M059J (cell line): ENCODE measurements around the gene ACP7. TPM values are rescaled to one million over a fixed set of nuclear protein-coding genes. Genes with fewer than 3 reads are reported as not detected.
"Not testable (repeated sequence)": the region's sequence is repeated elsewhere in the genome, so short reads cannot be mapped to it uniquely, and the experiment has no call there.

Experiments used
- DNase-seq: peaks from one replicate; pipeline ENCODE4 v3.0.0-alpha.2; 2012; ENCODE audit warnings: low read depth
- total RNA-seq: library from RNA; depleted of rRNA; stranded (reverse); fragments of >200 nt; shearing (Covaris generic); gene quantifications from 2 replicates; pipeline ENCODE4 v1.2.3, GENCODE V29; 2014

ACP7 gene
- total RNA-seq, 1 experiment from 2014 or later = 0.89 TPM

DNA sequence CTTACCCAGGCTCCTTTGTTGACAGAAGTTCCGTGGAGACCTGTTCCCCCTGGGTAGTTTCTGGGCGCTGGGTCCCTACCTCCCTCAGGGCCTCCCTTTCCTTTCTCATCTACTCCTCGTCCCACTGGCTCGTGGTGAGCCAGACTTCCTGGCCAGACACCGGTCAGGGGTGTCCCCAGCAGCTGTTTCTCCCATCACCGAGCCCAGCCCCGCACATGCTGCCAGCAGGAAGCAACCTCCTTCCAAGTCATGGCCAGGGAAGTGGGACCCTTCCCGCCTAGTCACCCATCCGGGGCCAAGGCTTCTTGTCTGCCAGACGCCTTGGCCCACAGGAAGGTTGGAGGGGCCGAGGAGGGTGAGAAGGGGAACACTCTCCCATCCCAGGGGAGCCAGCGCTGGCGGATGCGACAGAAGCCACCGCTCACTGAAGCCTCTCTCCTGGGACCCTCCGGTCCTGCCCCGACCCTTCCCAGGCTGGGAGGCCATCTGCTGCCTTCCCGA, 47.1 kb downstream of the ACP7 start:
- no peak for DNase-seq

DNA sequence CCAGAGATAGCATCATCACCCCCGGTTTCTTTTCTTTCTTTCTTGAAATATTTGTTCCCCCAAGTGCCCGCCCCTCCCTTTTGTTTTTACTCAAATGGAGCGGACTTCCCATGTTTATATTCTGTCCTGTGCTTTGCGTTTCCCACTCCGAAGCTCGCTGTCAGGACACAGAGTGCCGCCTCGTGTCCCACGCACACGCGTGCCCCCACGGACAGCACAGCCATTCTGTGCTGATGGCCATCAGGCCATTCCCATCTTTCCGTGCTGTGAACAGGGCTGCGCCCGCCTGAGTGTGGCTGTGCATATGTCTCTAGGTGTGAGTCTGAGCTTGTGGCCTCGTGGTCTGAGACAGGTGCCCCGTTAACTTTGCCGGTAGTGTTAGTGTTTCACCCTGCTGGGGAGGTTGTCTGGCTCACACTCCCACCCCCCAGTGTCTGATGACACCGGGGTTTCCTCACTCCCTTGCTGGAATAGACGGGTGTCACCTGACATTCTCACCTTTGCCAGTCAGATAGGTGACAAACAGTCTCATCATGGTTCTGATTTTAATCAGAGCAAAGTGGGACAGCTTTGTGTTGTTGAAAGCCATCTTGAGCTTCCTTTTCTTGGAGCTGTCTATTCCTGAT, 48.3 kb downstream of the ACP7 start:
- DNase-seq = no peak

DNA sequence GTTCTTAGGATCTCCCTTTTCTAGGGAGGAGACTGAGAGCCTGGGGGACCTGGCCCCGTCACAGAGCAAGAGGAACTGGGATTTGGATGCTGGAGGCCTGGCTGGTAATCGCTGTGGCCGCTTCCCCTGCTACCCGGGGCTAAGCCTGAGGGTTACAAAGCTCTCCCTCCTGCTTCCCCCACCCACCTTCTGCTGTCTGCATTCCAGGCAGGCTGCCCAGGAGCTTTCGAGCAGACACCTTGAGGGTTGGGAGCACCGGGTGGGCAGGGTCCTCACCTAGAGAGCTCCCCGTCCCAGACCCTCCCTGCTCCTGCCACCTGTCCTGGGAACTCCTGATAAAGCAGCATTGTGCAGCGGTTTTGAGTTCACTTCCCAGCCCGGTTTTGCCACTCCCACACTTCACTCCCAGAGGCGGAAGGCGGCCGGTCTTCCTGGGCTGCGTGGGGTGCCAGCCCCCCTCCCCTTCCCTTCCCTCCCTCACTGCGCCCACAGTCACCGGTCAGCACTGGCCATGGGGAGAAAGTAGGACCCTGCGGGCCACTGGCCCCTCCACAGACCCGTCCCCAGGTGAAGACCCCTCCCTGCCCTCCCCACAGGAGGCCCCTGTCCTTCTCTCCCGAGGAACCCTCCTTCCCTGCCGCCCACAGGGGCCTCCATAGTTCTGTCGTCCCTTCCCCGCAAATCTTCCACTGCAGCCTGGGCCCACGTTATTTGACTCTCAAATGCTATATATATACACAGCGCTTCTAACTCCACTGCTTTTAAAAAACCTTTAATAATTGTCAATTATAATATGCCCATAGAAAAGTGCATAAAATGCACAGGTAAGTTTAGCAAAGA, 49.5 kb downstream of the ACP7 start:
- no peak for DNase-seq

DNA sequence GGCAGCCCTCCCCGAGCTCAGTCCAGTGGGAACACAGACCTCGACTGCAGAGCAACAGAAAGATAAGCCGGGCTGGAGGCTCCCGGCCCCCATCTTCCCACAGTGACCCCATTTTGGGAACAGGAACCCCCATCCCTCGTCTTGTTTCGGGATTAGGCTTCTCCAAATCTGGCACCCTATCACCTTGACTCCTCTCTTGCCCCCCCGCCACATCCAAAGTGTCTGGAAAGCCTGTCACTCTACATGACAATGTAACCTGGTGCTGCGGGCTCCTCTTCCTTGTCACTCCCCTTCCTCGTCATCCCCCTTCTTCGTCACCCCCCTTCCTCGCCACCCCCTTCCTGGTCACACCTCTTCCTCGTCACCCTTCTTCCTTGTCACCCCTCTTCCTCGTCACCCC, 51.5 kb downstream of the ACP7 start:
- DNase-seq = no peak

DNA sequence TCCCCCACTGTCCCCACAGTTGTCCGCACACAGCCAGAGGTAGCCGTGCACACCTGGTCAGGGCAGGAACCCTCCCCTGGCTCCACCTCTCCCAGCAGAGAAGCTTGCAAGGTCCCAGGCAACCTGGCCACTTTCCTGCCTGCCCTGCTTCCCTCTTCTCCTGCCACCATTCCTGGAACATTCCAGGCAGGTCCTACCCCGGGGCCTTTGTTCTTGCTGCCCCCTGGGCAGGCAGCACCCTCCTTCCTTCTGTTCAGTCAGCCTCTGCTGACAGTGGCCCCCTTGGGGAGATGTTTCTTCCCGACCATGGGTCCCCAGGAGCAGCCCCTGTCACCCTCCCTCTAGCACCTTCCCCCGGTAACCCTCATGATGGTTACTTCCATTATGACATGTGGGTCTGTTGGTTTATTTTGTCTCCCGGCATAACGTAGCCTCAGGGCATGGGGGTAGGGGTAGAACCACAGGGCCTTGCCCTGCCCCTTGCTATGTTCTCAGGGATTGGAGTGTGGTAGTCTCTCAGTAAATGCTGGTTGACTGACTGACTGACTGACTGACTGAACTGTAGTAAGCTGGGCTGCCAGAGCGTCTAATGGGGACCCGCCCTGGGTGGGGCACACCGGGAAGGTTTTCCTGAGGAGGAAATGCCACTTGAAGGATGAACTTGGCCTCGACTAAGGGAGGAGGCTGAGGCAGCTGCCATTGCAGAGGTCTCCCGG, 52.2 kb downstream of the ACP7 start:
- DNase-seq = no peak

DNA sequence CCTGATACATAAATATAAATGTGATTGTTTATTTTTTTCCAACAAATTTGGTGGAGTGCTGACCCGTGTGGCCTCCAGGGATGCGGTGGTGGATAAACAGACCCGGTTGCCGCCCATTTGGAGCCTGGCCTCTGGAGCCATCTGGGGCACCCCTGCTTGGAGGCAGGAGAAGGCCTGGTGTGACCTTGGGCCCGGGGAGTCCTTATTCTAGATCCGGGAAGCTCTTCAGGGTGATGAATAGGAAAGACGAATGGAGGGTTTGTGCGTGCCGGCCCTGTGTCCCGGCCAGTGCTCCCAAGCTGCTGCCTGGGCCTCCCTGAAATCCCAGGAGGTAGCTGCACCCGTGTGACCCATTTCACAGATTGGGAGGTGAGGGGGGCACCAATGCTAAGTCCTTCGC, 53.0 kb downstream of the ACP7 start:
- DNase-seq = no peak

DNA sequence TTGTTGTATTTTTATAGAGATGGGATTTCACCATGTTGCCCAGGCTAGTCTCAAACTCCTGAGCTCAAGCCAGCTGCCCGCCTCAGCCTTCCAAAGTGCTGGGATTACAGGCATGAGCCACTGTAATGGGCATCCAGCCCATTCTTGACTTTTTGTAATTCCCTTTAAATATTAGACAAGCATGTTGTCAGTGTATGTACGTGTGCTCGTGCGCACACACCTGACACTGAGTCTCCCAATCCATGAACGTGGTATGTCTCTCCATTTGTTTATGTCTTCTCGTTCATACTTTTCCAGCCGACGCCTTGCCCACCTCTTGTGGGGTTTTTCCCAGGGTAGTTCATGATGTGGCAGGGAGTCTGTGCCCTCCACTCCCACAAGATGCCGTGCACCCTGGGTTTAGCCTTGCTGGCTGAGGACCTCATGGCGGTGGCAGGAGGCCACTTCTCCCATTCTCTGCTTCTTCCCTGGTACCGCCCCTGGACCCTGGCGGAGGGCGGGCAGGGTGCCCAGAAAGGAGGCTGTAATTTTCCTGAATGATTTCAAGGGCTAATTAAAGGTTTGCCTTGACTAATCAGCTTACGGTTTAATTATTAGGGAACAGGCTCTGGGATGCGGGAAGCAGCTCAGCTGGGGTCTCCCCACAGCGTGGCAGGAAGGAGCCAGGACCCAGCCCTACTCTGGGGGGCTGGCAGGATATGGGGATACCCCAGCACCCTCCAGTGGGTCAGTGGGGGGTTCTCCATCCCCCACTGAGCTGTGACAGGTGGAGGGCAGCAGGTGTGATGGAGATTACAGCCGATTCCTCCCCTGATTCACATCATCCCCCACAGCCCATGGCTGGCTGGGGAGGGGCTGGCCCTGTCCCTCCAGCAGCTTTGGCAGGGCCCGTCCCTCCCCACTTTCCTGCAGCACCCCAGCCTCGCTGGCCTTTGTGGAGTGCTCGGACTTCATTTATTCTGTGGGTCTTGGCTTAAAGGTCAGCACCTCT, 54.3 kb downstream of the ACP7 start:
- DNase-seq = peak; percentile 7

DNA sequence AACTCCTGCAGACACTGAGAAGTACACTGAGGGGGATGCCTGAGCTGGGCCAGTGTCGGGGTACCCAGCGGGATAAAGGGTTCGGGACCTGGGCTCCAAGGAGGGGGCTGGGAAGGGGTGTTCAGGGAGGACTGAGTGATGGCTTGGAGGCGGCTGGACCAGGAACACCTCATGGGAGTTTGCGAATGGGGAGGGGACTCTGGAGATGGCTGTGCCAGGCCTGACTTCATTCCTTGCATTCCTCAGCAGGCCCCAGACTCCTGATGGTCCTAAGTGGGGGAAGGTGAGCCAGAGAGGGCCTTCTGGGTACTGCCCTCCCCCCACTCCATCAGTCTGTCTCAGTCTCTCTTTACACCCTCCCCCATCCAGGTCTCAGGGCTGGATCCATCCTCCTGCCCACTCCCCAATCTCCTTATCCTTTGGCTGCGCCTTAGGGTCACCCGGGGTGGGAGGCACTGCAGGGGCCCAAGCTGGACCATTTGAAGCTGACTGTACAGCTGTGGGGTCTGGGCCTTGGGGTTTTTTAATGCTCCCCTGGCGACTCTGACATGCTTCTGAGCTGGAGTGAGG, 55.2 kb downstream of the ACP7 start:
- no peak for DNase-seq

DNA sequence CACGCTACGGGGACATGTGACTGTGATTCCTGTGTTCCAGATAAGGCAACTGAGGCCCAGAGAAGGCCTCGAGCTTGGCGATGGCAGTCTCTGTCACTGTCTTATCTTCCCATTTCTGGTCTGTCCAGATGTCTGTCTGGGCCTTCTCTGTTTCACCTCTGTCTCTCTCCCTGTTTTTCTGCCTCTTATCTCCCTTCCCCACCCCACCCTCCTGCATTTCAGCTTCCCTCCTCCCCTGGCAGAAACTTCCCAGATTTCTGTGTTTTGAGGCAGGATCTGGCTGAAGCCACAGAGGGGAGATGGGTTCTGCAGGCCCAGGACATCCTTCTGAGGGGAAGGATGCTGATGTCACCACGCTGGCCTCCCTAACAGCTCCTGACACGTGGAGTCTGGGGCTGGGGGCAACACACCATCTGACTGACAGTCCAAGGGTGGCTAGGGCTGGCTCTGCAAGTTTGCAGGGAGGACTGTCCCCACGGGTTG, 55.8 kb downstream of the ACP7 start:
- no peak for DNase-seq

DNA sequence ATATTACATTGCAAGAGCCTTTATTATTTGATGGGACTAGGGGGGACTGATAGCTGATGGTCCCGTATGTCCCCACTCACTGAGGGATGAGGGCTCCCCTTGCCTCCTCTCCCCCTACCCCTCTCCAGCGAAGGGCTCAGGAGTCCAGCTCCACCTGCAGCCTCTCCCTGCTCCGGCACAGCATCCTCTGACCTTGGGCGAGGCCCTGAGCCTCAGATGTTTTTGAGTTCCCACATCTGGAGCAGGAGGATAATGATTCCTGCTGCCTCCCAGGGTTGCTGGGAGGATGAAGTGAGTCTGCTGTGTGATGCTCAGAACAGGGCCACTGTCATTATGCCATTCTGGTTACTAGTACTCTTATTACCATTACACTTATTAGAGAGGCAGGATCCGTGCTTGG, 56.4 kb downstream of the ACP7 start:
- DNase-seq = no peak

DNA sequence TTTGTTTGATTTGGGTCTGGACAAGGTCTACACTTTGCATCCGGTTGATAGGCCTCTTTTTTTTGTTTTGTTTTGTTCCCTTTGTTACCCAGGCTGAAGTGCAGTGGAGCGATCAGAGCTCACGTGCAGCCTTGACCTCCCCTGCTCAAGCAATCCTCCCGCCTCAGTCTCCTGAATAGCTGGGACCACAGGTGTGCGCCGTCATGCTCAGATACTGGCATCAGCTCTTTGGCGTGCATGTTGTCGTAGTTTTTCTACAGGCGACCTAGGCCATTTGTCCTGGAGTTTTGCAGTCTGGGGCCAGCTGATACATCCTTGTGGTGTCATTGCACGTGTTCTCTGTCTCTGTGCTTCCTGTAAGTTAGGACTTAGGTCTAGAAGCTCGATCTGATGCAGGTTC, 57.8 kb downstream of the ACP7 start:
- no peak for DNase-seq

DNA sequence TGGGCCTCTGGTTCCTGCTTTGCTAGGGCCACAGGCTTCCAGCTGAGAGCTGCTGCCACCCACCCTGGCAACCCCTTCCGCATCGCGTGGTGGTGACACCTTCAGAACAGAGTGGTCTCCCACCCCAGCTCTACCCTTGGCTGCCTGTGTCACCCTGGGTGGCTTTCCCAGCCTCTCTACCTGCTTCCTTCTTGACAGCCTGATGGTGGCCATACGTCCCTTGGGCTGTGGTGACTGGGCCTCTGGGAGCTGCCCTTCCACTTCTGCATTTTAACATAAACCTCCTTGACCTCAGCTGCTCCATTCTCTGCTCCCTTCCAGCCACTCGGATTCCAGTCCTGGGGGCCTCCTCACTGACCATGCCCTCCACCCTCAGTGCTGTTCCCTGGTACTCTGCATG, 58.5 kb downstream of the ACP7 start:
- DNase-seq = no peak

DNA sequence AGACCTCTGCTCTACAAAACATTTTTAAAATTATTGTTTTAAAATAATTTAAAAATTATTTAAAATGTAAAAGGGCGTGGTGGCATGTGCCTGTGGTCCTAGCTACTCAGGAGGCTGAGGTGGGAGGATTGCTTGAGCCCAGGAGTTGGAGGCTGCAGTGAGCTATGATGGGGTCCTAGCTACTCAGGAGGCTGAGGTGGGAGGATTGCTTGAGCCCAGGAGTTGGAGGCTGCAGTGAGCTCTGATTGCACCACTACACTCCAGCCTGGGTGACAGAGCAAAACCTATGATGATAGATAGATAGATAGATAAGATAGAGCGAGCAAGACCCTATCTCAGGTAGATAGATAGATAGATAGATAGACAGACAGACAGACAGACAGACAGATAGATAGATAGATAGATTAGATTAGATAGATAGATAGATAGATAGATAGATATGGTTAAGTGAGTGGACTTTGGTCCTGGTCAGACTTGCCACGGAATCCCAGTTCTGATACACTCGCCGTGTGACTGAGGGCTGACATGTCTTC, 59.7 kb downstream of the ACP7 start:
- DNase-seq = not testable (repeated sequence)

DNA sequence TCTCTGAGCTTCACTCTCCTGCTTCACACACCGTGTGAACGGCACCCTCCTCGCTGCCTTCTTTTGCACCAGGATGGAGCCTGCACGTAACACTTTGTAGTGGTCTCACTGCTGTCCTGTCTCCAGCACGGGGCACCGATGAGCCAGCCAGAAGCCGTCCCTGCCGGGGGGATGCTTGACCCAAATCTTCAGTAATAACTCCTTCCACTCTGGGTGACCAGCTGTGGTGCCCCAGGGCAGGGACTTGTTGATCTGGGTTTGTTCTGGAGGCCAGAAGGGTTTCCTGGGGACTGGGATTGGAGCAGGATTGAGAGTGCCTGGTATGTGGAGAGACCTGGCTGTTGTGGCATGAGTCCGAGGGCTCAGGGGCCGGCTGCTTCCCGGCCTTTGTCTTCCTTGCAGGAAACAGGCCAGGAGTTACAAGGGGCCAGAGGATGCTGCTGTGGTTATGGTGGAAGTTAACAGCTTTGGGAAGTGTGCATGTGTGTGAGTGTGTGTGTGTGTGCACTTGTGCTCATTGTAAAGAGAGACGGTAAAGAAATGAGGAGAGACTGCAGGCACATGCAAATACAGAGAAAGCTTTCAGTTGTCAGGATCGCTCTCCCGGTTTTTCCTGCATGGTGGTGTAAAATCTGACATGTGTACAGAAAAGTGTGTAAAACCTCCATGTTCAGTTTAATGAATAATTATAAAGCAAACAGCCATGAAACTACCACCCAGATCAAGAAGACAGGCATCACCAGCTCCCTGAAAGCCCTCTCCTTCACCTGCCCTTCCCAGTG, 60.3 kb downstream of the ACP7 start:
- no peak for DNase-seq

DNA sequence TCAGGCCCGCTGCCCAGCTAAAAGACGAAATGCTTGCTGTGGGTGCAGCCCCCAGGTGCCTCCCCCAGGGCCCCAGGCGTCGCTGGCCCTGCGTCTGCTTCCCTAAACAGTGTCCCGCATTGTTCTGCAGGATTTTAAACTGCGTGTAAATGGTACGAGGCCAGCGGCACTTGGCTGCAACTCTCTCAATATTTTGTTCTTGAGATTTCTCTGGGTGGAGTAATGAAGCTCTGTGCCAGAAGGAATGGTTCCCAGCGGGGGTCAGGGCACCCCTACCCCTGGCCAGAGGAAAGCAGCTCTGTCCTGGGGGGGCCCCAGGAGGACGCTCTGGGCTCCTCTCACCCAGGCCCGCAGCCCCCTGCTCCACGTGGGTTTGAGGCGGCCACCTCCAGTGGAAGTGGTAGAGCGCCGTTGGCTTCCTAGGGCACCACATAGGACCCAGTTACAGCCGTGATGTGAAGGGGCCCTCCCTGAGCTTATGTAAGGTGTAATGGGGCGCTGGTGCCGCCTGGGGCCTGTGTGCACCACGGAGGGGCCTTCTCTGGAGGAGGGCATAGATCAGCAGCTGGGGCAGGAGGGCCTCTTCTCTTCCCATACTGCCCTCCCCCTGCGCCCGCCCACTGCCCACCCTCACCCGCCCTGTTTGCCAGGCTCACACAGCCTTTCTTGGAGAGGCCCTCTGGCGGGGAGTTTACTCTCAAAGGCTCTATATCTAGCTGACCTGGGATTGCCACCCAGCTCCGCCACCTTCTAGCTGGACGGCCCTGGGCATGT, 61.2 kb downstream of the ACP7 start:
- DNase-seq = no peak

DNA sequence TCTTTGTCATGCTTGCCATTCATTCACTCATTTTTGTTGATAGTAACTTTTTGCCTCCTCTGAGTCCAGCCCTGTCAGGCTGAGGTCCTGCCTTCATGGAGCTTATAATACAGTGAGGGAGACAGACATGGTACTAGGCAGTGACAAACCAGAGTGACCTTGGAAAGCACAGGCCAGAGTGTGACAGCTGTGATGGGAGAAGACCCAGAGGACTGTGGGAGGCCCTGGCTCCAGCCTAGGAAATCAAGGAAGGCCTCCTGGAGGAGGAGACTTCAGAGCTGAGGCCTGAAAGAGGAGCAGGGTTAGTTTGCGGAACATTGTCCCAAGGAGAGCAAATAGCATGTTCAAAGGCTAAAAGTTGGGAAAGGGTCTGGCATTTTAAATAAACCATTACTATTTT, 61.9 kb downstream of the ACP7 start:
- DNase-seq = no peak

DNA sequence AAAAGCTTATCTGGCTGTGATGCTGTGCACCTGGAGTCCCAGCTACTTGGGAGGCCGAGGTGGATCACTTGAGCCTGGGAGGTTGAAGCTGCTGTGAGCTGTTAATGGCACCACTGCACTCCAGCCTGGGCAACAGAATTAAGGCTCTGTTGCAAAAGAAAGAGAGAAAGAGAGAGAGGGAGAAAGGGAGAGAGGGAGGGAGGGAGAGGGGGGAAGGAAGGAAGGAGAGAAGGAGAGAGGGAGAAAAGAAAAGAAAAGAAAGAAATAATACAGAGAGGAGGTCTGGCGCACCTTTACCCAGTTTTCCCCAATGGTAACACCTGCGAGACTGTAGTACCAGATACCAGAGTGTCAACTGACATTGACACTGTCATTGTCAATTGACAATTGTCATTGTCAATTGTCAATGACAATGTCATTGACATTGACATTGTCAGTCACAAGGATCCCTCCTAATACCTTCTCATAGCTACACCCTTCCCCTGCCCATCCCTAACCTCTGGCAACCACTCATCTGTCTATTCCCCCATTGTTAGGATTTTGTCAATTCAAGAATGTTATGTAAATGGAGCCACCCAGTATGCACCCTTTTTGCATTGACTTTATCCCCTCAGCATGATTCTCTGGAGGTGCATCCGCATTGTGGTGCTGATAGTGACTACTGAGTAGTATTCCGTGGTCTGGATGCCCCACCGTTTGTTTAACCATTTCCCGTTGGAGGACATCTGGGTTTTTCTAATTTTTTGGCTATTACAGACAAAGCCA, 62.7 kb downstream of the ACP7 start:
- DNase-seq = no peak

DNA sequence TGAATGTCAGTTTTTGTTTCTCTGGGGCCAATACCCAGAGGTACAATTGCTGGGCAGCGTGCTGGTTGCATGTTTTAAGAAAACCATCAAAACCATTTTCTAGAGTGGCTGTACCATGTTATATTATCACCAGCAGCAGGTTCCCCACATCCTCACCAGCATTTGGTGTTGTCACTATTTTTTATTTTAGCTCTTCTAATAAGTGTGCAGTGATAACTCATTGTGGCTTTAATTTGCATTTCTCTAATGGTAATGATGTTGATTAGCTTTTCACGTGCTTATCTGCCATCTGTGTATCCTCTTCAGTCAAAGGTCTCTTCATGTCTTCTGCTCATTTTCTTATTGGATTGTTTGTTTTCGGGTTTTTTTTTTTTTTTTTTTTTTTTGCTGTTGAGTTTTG, 63.3 kb downstream of the ACP7 start:
- no peak for DNase-seq
